Bone marrow (tissue), 2 donors: Measurements from ENCODE around the gene BTF3L4.

Experiments
- DNase-seq, 2 donors: peaks; one replicate each; lab custom pipeline; 2025; lab: John Stamatoyannopoulos, UW

BTF3L4 gene

DNA sequence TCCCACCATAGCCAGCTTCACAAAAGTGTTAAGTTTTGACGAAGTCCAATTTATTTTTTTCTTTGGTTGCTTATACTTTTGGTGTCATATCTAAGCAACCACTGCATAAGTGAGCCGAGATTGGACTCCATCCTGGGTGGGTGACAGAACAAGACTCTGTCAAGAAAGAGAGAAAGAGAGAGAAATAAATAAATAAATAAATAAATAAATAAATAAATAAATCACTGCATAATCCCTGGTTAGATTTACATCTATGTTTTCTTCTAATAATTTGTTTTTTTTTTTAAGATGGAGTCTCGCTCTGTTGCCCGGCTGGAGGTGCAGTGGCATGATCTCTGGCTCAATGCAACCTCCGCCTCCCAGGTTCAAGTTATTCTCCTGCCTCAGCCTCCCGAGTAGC lies 67.5 kb downstream of the BTF3L4 start:
- DNase-seq: no peak

DNA sequence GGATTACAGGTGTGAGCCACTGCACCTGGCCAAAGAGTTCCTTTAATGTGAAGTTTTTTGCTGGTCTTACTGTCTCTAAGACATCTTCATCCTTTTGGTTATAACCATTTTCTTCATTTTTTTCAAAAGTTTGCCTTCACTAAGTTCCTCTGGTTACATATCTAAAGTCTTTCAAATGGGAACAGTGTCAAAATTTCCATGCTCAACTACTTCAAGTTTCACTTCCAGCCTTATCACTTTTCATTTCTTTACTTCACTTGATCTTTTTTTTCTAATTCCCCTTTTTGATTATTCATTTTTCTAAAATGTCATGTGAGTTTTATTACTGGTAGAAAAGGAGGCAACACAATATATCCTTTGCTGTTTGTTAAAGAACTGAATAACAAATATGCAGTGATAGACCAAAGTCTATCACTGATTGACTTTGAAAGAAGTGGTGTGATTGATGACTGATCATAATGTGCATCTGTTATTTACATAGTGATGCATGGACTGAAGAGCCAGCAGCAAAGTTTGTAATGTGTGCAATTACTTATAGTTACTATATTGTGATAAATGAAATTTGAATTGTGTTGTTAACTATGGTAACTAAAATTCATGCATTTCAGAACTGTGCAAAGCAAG lies 69.8 kb downstream of the BTF3L4 start:
- no peak for DNase-seq

DNA sequence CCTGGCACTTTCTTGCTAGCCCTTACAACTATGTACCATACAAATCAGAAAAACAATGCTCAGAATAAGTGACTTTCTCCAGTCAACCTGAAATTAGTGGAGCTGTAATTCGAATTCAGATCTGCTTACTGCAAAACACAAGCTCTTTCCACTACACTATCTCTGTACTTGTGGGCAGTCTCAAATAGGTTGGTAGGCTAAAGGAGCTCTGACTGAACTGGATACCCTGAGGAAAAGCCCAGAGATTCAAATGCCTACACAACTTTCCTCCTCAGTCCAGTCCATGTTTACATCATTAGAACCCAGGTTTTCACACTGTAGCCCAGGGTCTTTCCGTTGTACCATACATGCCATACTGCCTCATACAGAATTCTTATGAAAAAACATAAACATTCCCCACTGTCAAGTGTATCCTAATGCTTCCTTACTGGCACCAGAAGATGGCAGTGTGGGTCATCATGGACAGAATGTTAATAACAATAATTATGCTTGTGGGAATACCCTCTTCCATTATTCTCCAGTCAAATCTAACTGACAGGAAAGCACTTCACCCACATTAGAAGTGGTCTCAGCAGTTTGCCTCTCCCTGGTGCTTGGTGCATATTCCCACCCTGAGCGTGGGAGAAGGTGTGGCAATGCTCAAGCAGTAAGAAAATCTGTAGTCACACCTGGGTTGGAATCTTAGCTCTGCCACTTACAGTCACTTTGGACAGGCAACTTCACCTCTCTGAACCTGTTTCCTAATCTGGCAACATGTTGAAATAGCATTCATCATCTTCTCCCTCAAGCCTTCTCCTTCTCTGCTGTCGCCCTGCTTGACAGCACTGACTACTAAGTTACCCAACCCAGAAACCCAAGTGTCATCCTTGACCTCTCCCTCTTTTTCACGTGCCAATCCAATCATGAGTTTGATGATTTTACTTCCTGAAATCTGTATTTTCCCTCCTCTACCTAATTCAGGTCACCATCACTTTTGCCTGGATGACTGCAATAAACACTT lies 71.4 kb downstream of the BTF3L4 start:
- DNase-seq: peak in 1 of 2 donors; percentile 12

DNA sequence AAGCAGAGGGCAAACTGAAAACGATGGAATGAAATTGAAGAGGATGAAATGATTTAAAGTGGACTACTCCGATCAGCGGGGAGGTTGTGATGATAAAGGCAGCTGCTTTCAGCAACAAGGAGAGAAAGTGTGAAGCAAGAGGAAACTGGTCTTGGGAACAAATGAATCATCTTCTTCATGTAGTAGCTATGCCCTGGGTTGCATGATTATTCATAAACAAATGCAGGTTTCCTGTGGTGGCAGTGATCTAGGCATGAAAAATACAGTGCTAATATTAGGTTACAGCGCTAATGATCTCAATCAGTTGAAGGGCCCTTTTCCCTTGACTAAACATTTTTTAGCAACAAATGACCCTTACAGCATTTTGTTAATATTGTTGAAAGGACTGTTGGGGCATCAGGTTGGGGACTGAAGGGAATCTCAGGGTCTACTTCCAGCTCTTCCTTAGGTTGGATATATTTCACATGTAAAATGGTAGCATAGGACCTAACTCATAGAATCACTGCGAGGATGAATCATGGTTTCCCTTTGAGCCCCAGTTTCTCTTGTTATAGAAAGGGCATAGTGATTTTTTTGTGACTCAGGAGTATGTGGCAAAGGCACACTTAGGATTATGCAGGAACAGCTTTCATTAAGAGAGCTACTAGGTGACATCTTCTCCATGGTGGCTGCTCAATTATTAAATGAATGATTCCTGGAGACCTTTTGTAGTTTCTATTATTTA lies 83.9 kb downstream of the BTF3L4 start:
- peak; percentile 3 to 38 for DNase-seq
